ENCODE measurements around the gene THEM4. TPM values are rescaled to one million over a fixed set of nuclear protein-coding genes. Genes with fewer than 3 reads are reported as not detected.
A peak's percentile ranks its signal among the peaks of the same experiment; 100 is the strongest.

THEM4 gene
- total and polyA plus RNA-seq, 2 experiments from 2014 or later: 13.4 to 20.4 TPM

GRCh38 chr1:151936653-151937052 lies 27.3 kb upstream of the THEM4 start:
- Mint-ChIP-seq H3K4me3 (no peak overlapping the region), H3K27ac (no peak overlapping the region)
- H3K4me2 ChIP-seq: no peak overlapping the region

More at GRCh38 chr1:151936653-151937052, 27.3 kb upstream of the THEM4 start:
- ATAC-seq (peak; percentile 93), DNase-seq (ENCODE audit: low spot score) (peak; percentile 60)
- no peaks in the 10 kb centered on the region for H3K9me3 Mint-ChIP-seq
- TF ChIP-seq CREB1 (CRISPR knock-in tag; IDR thresholded peaks at IDR 0.05; ENCODE audit: low read depth) (no peak), ZNF114 (CRISPR knock-in tag; IDR thresholded peaks at IDR 0.05) (no peak), REST (IDR thresholded peaks at IDR 0.05; ENCODE audit: unreplicated experiment) (no peak), ZNF462 (CRISPR knock-in tag; IDR thresholded peaks at IDR 0.05) (no peak), ZNF331 (CRISPR knock-in tag; IDR thresholded peaks at IDR 0.05; ENCODE audit: low read depth) (no peak), EZH2phosphoT487 (IDR thresholded peaks at IDR 0.05; ENCODE audit: unreplicated experiment) (no peak), JUNB (IDR thresholded peaks at IDR 0.05; ENCODE audit: unreplicated experiment) (no peak), POLR2AphosphoS5 (IDR thresholded peaks at IDR 0.05; ENCODE audit: low read depth) (no peak), NANOG (IDR thresholded peaks at IDR 0.05; ENCODE audit: borderline replicate concordance) (no peak), ETS1 (IDR thresholded peaks at IDR 0.05) (no peak), EZH2 (IDR thresholded peaks at IDR 0.05; ENCODE audit: low read depth, unreplicated experiment) (no peak), CTCF (conservative IDR thresholded peaks at IDR 0.05; ENCODE audit: low read depth in 2 of 2) (no peak), STAT1 (IDR thresholded peaks at IDR 0.05; ENCODE audit: unreplicated experiment) (no peak)
- no peaks in the 10 kb centered on the region for H3K36me3 ChIP-seq (ENCODE audit: insufficient read depth)
- no peak overlapping the region for H2AFZ ChIP-seq
- H3K4me1 ChIP-seq (ENCODE audit: insufficient read depth): peaks cover 11% of the 10 kb centered on the region; the same call in 1 of the 2 replicates
- H3K79me2 ChIP-seq (replicated peaks; ENCODE audit: insufficient read depth): no peaks in the 10 kb centered on the region
- H3K27me3 Mint-ChIP-seq (ENCODE audit: insufficient read depth, low read depth, poor library complexity): no peaks in the 10 kb centered on the region
- H4K20me1 ChIP-seq (replicated peaks; ENCODE audit: insufficient read depth): no peaks in the 10 kb centered on the region
- H3F3A ChIP-seq (replicated peaks; ENCODE audit: low read depth): no peaks in the 10 kb centered on the region
- no peaks in the 10 kb centered on the region for H3K9me2 ChIP-seq (ENCODE audit: insufficient read depth)
- H3K27ac ChIP-seq (ENCODE audit: low read depth): no peak overlapping the region
- peaks cover 15% of the 10 kb centered on the region for H3K4me1 Mint-ChIP-seq
- H3K4me3 ChIP-seq: no peak overlapping the region
- no peaks in the 10 kb centered on the region for H3K36me3 Mint-ChIP-seq (ENCODE audit: low read depth)
- H3K27me3 ChIP-seq (ENCODE audit: insufficient read depth): no peaks in the 10 kb centered on the region
